Right atrium auricular region (tissue), 2 donors: ENCODE results near the gene DCST1. TPM values are rescaled to one million over a fixed set of nuclear protein-coding genes. Genes with fewer than 3 reads are reported as not detected.

ENCODE experiments used
- DNase-seq: peaks from one replicate; pipeline ENCODE4 v3.0.0-alpha.2; 2019; ENCODE audit warnings: low spot score
- H3K27ac ChIP-seq, 2 donors: fragments of 200-600 bp; sonication (generic); 1 replicate in 1 of 2; 2 replicates in 1 of 2; pipeline ENCODE4 v1.5.1; 2016 to 2019
- H3K27me3 ChIP-seq, 2 donors: fragments of 200-600 bp; sonication (generic); one replicate each; pipeline versions ENCODE4 v1.5.1 to v1.6.0; 2017 to 2019
- H3K36me3 ChIP-seq: fragments of 200-600 bp; sonication (generic); one replicate; pipeline ENCODE4 v1.5.1; 2016
- H3K4me1 ChIP-seq, 2 donors: fragments of 200-600 bp; sonication (generic); one replicate each; pipeline versions ENCODE4 v1.5.1 to v1.6.0; 2017 to 2019
- H3K4me3 ChIP-seq, 2 donors: fragments of 200-600 bp; sonication (generic); 1 replicate in 1 of 2; 2 replicates in 1 of 2; pipeline ENCODE4 v1.5.1; 2017 to 2019; ENCODE audit warnings: mild to moderate bottlenecking in 1 of 2, moderate library complexity in 1 of 2
- H3K9me3 ChIP-seq, 2 donors: fragments of 200-600 bp; sonication (generic); one replicate each; pipeline ENCODE4 v1.5.1; 2019
- total RNA-seq, 2 donors: library from RNA; depleted of rRNA; stranded (reverse); fragments of >200 nt; gene quantifications; one replicate each; pipeline ENCODE4 v1.1.0, GENCODE V29; 2016
- TF ChIP-seq, protein P1 (sequence below), 2 donors: fragments of 200-600 bp; sonication (generic); IDR thresholded peaks; one replicate each; pipeline ENCODE4 v1.5.1; 2019; ENCODE audit warnings: antibody characterized with exemption in 2 of 2

DCST1 gene
- total RNA-seq, 2 donors from 2014 or later = not detected

DNA sequence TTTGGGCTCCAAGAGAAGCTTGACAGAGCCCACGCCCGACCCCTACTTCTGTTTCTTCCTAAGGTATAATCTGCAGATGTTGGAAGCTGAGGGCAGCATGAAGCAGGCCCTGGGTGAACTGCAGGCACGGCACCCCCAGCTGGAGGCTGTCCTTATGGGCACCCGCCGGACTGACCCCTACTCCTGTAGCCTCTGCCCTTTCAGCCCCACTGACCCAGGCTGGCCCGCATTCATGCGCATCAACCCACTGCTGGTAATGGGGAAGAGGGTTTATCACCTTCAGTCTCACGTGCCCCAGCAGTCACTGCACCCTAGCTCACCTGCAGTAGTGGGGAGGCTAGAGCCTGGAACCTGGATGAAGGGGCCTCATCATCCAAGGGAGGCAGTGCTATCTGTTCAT is 43.3 kb upstream of the DCST1 start:
- no peak for DNase-seq
- no peaks in the 10 kb centered on the region for H3K27me3 ChIP-seq
- TF ChIP-seq, protein P1, sequence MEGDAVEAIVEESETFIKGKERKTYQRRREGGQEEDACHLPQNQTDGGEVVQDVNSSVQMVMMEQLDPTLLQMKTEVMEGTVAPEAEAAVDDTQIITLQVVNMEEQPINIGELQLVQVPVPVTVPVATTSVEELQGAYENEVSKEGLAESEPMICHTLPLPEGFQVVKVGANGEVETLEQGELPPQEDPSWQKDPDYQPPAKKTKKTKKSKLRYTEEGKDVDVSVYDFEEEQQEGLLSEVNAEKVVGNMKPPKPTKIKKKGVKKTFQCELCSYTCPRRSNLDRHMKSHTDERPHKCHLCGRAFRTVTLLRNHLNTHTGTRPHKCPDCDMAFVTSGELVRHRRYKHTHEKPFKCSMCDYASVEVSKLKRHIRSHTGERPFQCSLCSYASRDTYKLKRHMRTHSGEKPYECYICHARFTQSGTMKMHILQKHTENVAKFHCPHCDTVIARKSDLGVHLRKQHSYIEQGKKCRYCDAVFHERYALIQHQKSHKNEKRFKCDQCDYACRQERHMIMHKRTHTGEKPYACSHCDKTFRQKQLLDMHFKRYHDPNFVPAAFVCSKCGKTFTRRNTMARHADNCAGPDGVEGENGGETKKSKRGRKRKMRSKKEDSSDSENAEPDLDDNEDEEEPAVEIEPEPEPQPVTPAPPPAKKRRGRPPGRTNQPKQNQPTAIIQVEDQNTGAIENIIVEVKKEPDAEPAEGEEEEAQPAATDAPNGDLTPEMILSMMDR (IDR thresholded peaks at IDR 0.05) = no peak
- no peak overlapping the region for H3K4me3 ChIP-seq
- H3K9me3 ChIP-seq = no peaks in the 10 kb centered on the region
- H3K4me1 ChIP-seq = no peaks in the 10 kb centered on the region
- H3K36me3 ChIP-seq = peaks cover 25% of the 10 kb centered on the region
- H3K27ac ChIP-seq = no peak overlapping the region

DNA sequence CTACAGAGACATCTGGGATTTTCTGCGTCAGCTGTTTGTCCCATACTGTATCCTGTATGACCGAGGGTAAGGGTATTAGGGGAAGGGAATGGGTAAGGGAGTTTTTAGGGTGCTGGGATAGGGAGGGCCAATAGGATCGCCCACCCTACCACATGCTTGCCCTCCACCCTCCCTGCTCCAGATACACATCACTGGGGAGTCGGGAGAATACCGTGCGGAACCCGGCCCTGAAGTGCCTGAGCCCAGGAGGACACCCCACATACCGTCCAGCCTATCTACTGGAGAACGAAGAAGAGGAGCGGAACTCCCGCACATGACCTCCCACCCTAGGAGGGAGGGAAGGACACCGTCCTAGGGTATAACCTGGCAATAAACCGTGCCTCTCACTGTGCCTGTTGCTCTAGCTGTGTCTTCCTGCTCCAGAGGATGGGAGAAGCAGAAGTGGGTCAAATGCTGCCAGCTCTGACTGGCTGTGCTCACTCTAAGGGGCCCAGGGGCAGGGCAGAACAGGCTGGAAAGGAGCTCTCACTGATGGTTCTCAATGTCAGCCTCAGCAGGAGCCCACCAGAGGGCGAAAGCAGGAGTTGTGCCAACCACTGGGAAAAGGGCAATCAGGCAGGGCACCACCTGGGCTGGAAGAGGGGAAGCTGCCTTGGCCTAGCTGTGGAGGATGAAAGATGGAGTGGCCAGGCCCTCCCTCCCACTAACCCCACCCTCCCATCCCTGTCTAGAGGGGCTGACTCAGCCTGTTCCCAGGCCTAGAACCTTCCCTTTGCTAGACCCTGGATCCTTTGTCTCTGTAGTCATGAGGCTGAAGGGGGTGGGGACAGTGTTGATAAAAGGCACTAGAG is 40.7 kb upstream of the DCST1 start:
- Histone ChIP-seq H3K9me3 (no peaks in the 10 kb centered on the region), H3K36me3 (peaks cover 22% of the 10 kb centered on the region), H3K4me1 (no peaks in the 10 kb centered on the region), H3K4me3 (no peak overlapping the region), H3K27ac (no peak overlapping the region), H3K27me3 (no peaks in the 10 kb centered on the region)
- DNase-seq = no peak
- TF ChIP-seq, protein P1 (IDR thresholded peaks at IDR 0.05) = no peak

DNA sequence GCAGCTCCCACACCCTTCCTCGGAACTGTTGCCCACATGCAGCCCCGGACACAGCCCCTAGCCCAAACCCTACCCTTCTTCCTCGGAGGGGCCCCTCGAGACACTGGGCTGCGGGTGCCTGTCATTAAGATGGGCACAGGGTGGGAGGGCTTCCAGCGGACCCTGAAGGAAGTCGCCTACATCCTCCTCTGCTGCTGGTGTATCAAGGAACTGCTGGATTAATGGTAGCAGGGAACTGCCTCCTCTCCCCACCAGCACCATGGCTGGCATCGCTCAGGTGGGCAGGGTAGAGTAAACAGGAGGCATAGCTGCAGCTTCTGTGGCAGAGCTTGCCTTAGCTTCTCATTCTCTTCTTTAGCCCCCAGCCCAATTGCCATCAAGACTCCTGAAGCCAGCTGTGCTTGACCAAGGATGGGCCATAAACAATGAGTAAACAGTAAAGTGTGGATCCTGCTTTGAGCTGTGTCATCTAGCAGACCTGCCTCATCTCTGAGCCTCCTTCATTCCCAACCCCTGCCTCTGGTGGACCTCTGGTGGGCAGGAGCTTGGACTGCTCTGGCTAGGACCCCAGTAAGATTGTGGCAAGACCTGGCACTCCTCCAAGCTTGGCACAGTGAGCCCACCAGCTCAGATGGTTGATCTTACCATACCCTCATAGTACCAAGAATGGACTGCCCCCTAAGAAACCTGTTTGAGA is 39.9 kb upstream of the DCST1 start, which contains the start of gene LENEP:
LENEP (plus strand) TSS at position 15 of the 697 bp plus-strand sequence; CDS start at position 37, 22 bp downstream.
- H3K27me3 ChIP-seq = no peaks in the 10 kb centered on the region
- DNase-seq = no peak
- no peak within 1 kb of the TSS for H3K27ac ChIP-seq
- H3K9me3 ChIP-seq = no peaks in the 10 kb centered on the region
- H3K36me3 ChIP-seq = peaks cover 15% of the 10 kb centered on the region
- H3K4me3 ChIP-seq = no peak within 1 kb of the TSS
- TF ChIP-seq, protein P1 (IDR thresholded peaks at IDR 0.05) = no peak
- peaks cover 0 to 1% of the 10 kb centered on the region in 2 donors for H3K4me1 ChIP-seq

DNA sequence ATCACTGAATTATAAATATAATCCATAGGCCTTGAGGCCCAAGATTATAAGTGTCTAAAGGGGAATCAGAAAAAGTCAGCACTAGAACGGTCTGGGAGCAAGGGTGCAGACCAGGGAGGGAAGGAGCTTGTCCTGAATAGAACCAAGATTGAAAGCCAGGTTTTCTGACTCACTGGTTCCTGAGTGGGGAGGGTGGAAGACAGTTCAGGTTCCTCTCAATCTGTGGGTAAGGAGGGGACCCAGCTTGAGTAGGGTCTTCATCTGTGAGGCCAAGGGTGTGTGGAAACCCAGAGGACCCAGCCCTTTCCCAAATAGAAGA is 39.4 kb upstream of the DCST1 start:
- Histone ChIP-seq H3K4me3 (no peak overlapping the region), H3K4me1 (peaks cover 0 to 6% of the 10 kb centered on the region in 2 donors), H3K27ac (no peak overlapping the region), H3K27me3 (no peaks in the 10 kb centered on the region), H3K9me3 (no peaks in the 10 kb centered on the region), H3K36me3 (peaks cover 11% of the 10 kb centered on the region)
- TF ChIP-seq, protein P1 (IDR thresholded peaks at IDR 0.05) = no peak
- no peak for DNase-seq

DNA sequence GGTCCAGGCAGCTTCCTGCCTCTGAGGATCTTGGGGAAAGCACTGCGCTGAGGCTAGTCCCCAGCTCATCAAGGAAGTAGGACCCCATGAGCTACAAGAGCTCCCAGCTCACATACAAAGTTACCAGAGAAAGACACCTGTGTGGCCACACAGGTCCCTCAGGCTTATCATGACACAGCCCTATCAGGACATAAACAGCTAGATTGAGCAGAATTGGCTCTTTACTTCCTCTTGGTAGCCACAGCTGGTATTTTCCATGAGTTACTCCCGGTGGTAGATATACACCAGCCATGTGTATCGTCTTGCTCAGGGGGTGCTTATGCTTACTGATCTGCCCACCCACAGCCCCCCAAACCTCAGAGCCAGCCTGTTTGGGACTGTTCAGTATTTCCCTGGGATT is 39.0 kb upstream of the DCST1 start:
- TF ChIP-seq, protein P1 (IDR thresholded peaks at IDR 0.05) = no peak
- peaks cover 0 to 10% of the 10 kb centered on the region in 2 donors for H3K4me1 ChIP-seq
- no peak overlapping the region for H3K4me3 ChIP-seq
- no peaks in the 10 kb centered on the region for H3K27me3 ChIP-seq
- H3K36me3 ChIP-seq = peaks cover 8% of the 10 kb centered on the region
- DNase-seq = no peak
- no peaks in the 10 kb centered on the region for H3K9me3 ChIP-seq
- H3K27ac ChIP-seq = no peak overlapping the region
